ENCODE measurements around the gene STIM2. TPM values are rescaled to one million over a fixed set of nuclear protein-coding genes. Genes with fewer than 3 reads are reported as not detected.

The STIM2 gene
- total and polyA plus RNA-seq, 10 of the 15 experiments (the other 5 are each of a cell fraction or from before 2014, with no cell fraction given): 4.7 to 41.5 (median 16.9) TPM

GRCh38 chr4:26861434-26862186 lies 969 bp downstream of the STIM2 start (continued):
- no peak for TF ChIP-seq E2F4 (IDR thresholded peaks at IDR 0.05; ENCODE audit: low read depth, low read length)
- no peak for TF ChIP-seq KDM1A (IDR thresholded peaks at IDR 0.05; ENCODE audit: borderline replicate concordance)
- TF ChIP-seq POLR2AphosphoS5 (IDR thresholded peaks at IDR 0.05; ENCODE audit: low read length): no peak
- TF ChIP-seq ZNF217 (IDR thresholded peaks at IDR 0.05): no peak
- no peak for TF ChIP-seq RFX5 (IDR thresholded peaks at IDR 0.05; ENCODE audit: low read depth, low read length)
- TF ChIP-seq POLR2AphosphoS2 (IDR thresholded peaks at IDR 0.05; ENCODE audit: low read depth, low read length): no peak
- TF ChIP-seq, protein P1, sequence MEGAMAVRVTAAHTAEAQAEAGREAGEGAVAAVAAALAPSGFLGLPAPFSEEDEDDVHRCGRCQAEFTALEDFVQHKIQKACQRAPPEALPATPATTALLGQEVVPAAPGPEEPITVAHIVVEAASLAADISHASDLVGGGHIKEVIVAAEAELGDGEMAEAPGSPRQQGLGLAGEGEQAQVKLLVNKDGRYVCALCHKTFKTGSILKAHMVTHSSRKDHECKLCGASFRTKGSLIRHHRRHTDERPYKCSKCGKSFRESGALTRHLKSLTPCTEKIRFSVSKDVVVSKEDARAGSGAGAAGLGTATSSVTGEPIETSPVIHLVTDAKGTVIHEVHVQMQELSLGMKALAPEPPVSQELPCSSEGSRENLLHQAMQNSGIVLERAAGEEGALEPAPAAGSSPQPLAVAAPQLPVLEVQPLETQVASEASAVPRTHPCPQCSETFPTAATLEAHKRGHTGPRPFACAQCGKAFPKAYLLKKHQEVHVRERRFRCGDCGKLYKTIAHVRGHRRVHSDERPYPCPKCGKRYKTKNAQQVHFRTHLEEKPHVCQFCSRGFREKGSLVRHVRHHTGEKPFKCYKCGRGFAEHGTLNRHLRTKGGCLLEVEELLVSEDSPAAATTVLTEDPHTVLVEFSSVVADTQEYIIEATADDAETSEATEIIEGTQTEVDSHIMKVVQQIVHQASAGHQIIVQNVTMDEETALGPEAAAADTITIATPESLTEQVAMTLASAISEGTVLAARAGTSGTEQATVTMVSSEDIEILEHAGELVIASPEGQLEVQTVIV (IDR thresholded peaks at IDR 0.05; ENCODE audit: borderline replicate concordance, partially characterized antibody): no peak
- TF ChIP-seq, protein P2, sequence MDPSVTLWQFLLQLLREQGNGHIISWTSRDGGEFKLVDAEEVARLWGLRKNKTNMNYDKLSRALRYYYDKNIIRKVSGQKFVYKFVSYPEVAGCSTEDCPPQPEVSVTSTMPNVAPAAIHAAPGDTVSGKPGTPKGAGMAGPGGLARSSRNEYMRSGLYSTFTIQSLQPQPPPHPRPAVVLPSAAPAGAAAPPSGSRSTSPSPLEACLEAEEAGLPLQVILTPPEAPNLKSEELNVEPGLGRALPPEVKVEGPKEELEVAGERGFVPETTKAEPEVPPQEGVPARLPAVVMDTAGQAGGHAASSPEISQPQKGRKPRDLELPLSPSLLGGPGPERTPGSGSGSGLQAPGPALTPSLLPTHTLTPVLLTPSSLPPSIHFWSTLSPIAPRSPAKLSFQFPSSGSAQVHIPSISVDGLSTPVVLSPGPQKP (IDR thresholded peaks at IDR 0.05; ENCODE audit: low read depth, low read length): no peak
- TF ChIP-seq CHD2 (IDR thresholded peaks at IDR 0.05; ENCODE audit: borderline replicate concordance, low read depth, low read length): no peak
- peak; percentile 94 for TF ChIP-seq MEF2B (IDR thresholded peaks at IDR 0.05; ENCODE audit: partially characterized antibody, poor library complexity, severe bottlenecking)
- no peak for TF ChIP-seq FOS (IDR thresholded peaks at IDR 0.05; ENCODE audit: borderline replicate concordance, extremely low read depth, insufficient read length)
- TF ChIP-seq YBX1 (IDR thresholded peaks at IDR 0.05): no peak
- TF ChIP-seq EGR1 (IDR thresholded peaks at IDR 0.05; ENCODE audit: borderline replicate concordance in 1 of 2, low read depth in 2 of 2, low read length in 2 of 2): 0 out of 3 replicates have a peak, but pooled peaks of 1 of the 2 experiments have one; percentile 18
- no peak for TF ChIP-seq RAD51 (IDR thresholded peaks at IDR 0.05)
- TF ChIP-seq RB1 (IDR thresholded peaks at IDR 0.05; ENCODE audit: borderline replicate concordance): no peak
- no peak for TF ChIP-seq MYC (IDR thresholded peaks at IDR 0.05; ENCODE audit: insufficient read depth, insufficient read length, insufficient replicate concordance, low read length, severe bottlenecking)
- TF ChIP-seq CBX5 (IDR thresholded peaks at IDR 0.05; ENCODE audit: low read depth): peak; percentile 91; the same call in 1 of the 2 replicates
- no peak for TF ChIP-seq BACH1 (IDR thresholded peaks at IDR 0.05; ENCODE audit: borderline replicate concordance)
- no peak for TF ChIP-seq BRCA1 (IDR thresholded peaks at IDR 0.05; ENCODE audit: low read depth, low read length)
- TF ChIP-seq NR2C2 (IDR thresholded peaks at IDR 0.05; ENCODE audit: borderline replicate concordance, control insufficient read depth, insufficient read length, low read depth): no peak
- TF ChIP-seq SUZ12 (IDR thresholded peaks at IDR 0.05; ENCODE audit: unreplicated experiment): no peak
- peak; percentile 49; the same call in 1 of the 2 replicates for TF ChIP-seq BCL11A (IDR thresholded peaks at IDR 0.05; ENCODE audit: low read depth, low read length)
- no peak for TF ChIP-seq E2F8 (IDR thresholded peaks at IDR 0.05; ENCODE audit: low read depth, partially characterized antibody)

Measured in GM12878 (cell line).